GM18951 (cell line): ENCODE results near the gene ZNF813.
"Not testable (repeated sequence)": the region's sequence is repeated elsewhere in the genome, so short reads cannot be mapped to it uniquely, and the experiment has no call there.

Experiments used
- POLR2A ChIP-seq: IDR thresholded peaks from 4 replicates; pipeline ENCODE4 v1.6.1; 2011; ENCODE audit warnings: mild to moderate bottlenecking; ENCODE audit not compliant: insufficient read length, insufficient read depth; ENCODE audit errors: extremely low read depth
- in situ Hi-C: fragments of 300-500 bp; cut with MboI; formaldehyde crosslinking; loops from one replicate; pipeline ENCODE4 v1.12.0; 2022; ENCODE audit warnings: low sequenced_read_pairs, mixed read lengths, inconsistent platforms; ENCODE audit not compliant: unreplicated experiment

ZNF813 gene

GRCh38 chr19:53504885-53505284, 37.4 kb downstream of the ZNF813 start:
- in situ Hi-C loops = no loop called here

GRCh38 chr19:53506728-53507127, 39.2 kb downstream of the ZNF813 start:
- in situ Hi-C loops = no loop called here
- no peak for TF ChIP-seq POLR2A

More at GRCh38 chr19:53504885-53505284, 37.4 kb downstream of the ZNF813 start:
- TF ChIP-seq POLR2A = no peak

GRCh38 chr19:53507523-53508442, 40.2 kb downstream of the ZNF813 start:
- in situ Hi-C loops = no loop called here
- TF ChIP-seq POLR2A = no peak

- no peak for TF ChIP-seq POLR2A
- in situ Hi-C loops = no loop called here
These were observed 41.9 kb downstream of the ZNF813 start for GRCh38 chr19:53509443-53509842.

- TF ChIP-seq POLR2A = no peak
- in situ Hi-C loops = no loop called here
These were observed 42.3 kb downstream of the ZNF813 start for GRCh38 chr19:53509845-53510244.

- TF ChIP-seq POLR2A = no peak
- in situ Hi-C loops = no loop called here
These were observed 43.8 kb downstream of the ZNF813 start for GRCh38 chr19:53511357-53511756.

GRCh38 chr19:53511933-53512374, 44.4 kb downstream of the ZNF813 start:
- TF ChIP-seq POLR2A = no peak
- in situ Hi-C loops = no loop called here

GRCh38 chr19:53515047-53515446, 47.5 kb downstream of the ZNF813 start:
- in situ Hi-C loops = not testable (repeated sequence)

- no peak for TF ChIP-seq POLR2A
- in situ Hi-C loops = no loop called here
These were observed 49.7 kb downstream of the ZNF813 start for GRCh38 chr19:53517114-53517741.

GRCh38 chr19:53518121-53518520, 50.6 kb downstream of the ZNF813 start:
- TF ChIP-seq POLR2A = no peak
- in situ Hi-C loops = no loop called here

GRCh38 chr19:53518716-53519115, 51.2 kb downstream of the ZNF813 start:
- no peak for TF ChIP-seq POLR2A
- in situ Hi-C loops = no loop called here

- no peak for TF ChIP-seq POLR2A
- in situ Hi-C loops = no loop called here
These were observed 51.9 kb downstream of the ZNF813 start for GRCh38 chr19:53519446-53519845.

GRCh38 chr19:53520163-53520546, 52.6 kb downstream of the ZNF813 start:
- no peak for TF ChIP-seq POLR2A
- in situ Hi-C loops = no loop called here
